GM12801 (cell line): ENCODE measurements around the gene PSME3.

ENCODE experiments used
- CTCF ChIP-seq: IDR thresholded peaks from one replicate; pipeline ENCODE4 v1.5.1; 2011; ENCODE audit warnings: control low read depth; ENCODE audit not compliant: insufficient read length; ENCODE audit errors: extremely low read depth

PSME3 gene

DNA sequence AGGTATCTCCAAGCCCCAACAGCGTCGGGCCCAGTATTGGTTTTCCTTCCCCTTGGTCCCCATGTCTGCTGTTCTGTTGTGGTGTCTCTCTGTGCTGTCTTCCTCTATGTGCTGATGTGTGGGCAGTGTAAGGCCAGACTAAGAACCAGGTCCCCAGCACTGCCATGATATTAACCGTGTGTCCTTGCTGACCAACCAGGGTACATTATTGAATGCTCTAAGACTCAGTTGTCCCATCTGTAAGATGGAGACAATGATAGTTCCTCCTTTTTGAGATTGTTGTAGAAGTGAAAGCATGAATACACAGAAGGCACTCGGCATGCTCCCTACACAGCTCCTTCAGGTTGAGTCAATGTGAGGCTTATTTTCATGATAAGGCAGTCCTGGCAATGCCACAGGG lies 38.5 kb downstream of the PSME3 start:
- TF ChIP-seq CTCF = no peak

DNA sequence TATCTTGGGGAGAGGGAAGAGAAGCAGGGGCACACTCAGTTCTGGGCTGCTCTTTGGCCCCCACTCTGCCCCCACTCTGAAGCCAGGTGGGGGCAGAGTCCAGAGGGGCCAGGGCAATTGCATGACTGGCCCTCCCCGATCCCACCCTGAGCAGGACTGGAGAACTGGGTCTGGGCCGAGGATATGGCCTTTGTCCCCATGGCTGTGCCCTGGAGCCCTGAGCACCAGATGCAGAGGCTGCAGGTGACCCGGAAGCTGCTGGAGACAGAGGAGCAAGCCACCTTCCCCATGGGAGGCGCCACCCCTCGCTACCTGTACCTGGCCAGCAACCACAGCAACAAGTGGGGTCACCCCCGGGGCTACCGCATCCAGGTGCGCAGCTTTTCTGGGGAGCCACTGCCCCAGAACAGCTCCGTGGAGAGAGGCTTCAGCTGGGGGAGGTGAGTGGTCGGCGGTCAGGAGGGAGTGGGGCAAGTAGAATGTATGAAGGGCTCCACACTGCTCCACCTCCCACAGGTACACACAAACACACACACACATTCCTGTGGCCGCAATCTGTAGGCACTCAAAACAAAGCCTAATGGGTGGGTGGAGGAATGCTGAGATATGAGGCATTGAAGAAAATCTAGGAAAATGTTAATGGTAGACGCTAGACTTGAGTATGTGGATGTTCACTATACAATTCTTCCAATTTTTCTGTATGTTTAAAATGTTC lies 39.2 kb downstream of the PSME3 start:
- TF ChIP-seq CTCF = no peak

DNA sequence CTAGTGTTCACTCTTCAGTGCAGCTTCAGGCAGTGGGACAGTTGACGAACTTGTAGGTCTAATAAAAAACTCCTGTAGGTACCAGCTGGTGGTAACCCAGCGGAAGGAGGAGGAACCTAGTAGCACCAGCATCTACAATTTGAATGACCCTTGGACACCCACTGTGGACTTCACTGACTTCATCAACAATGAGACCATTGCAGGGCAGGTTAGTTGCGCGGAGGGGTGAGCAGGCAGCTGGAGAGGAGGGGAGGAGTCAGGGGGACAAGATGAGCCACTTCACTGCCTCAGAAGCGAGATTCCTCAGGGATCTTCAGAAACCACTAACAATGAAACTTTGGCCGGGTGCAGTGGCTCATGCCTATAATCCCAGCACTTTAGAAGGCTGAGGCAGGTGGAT lies 40.1 kb downstream of the PSME3 start:
- no peak for TF ChIP-seq CTCF

DNA sequence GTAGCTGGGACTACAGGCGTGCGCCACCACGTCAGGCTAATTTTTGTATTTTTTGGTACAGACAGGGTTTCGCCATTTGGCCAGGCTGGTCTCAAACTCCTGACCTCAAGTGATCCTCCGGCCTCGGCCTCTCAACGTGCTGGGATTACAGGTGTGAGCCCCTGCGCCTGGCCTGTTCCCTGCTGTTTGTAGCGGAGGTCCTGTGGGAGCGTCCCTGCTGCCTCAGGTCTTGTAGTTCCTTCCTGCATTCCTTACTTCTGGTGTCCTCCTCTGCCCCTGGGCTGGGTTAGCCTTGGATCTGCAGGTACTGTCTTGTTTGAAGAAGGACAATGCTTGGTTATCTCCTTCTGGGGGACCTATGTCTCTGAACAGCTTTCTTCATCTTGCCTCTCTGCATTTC lies 43.8 kb downstream of the PSME3 start:
- TF ChIP-seq CTCF = no peak

GRCh38 chr17:42878123-42878880 lies 45.1 kb downstream of the PSME3 start:
- TF ChIP-seq CTCF = no peak

- no peak for TF ChIP-seq CTCF
Observed at GRCh38 chr17:42878924-42879595, 45.9 kb downstream of the PSME3 start.

DNA sequence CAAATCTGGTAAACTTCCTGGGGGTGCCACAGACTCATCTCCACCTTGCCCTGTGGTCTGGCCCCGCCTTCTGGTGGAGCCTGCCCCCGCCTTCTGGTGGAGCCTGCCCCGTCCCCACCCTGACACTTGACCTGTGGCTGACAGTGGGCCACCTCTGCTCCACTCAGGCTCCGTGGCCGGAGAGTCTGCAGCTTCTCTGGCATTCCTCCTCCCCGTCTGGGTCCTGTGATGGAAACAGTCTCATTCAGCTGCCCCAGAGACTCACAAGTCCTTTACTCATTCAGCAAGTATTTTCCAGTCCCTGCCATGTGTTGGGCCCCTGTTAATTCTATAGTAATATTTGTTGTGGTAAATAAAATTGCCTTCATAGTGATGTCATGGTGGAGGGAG lies 46.4 kb downstream of the PSME3 start:
- TF ChIP-seq CTCF = no peak
